ENCODE measurements around the gene ZNF385B.

Gene ZNF385B

DNA sequence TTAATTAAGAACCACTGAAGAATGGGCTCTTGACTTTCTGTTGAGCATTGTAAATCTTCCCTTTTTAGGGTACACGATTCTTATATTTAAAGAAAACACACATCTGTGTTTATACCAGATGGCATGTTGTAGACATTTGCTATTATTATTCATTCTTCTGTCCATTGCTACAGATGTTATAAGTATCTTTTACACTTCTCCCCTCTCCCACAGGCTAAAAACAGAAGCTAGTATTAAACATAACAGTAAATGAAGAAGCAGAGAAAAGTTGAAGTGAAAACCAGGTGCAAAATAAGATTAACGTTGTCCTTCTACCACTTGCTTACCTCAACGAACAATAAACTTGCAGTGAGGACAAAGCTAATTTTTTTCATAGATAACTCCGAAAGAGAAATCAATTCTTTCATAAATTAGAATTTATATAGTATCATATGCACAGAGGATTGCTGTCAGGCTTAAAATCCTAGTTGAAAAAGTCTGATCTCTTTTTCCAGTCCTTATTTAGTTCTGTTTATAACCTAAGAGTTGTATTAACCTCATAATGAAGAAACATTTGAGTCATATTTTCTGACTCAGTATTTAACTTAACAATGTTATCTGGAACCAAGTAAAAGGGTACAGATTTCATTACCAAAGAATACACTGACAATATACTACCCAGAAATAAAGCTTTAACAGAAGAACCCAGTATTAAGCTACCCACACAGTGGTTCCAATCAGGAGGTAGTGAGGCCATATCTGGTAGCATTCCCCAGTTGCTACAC lies 16.4 kb upstream of the ZNF385B start:
- Mint-ChIP-seq H3K36me3 (ENCODE audit: insufficient read depth) (no peaks in the 10 kb centered on the region), H3K27ac (ENCODE audit: low read depth) (no peak overlapping the region), H3K27me3 (peaks cover 29% of the 10 kb centered on the region), H3K4me3 (no peak overlapping the region), H3K4me1 (no peaks in the 10 kb centered on the region), H3K9me3 (no peaks in the 10 kb centered on the region)
- no peak for ATAC-seq (replicated peaks; ENCODE audit: extremely low read depth, poor library complexity, severe bottlenecking)
- no peak for DNase-seq (ENCODE audit: low spot score in 2 of 2)

DNA sequence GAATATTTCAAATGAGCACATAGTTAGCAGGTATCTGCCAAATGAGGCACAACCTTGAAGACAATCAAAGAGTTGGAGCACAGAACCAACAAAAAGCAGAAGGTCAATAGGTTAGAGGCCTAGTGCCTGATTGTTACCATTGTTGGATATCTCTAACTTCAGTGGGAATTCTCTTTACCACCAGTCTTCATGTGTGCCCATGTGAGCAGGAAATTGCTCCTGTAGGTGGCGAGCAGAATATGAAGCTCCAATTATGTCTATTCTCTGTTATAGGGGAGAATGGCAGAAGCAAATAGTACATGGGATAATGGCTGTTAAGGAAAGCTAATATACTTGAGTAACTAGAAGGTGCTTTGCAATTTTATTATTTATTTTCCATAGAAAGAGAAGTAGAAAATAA lies 14.9 kb upstream of the ZNF385B start:
- H3K36me3 Mint-ChIP-seq (ENCODE audit: insufficient read depth): no peaks in the 10 kb centered on the region
- peaks cover 28% of the 10 kb centered on the region for H3K27me3 Mint-ChIP-seq
- no peak overlapping the region for H3K4me3 Mint-ChIP-seq
- DNase-seq (ENCODE audit: low spot score in 2 of 2) (no peak), ATAC-seq (replicated peaks; ENCODE audit: extremely low read depth, poor library complexity, severe bottlenecking) (no peak)
- H3K4me1 Mint-ChIP-seq: no peaks in the 10 kb centered on the region
- H3K27ac Mint-ChIP-seq (ENCODE audit: low read depth): no peak overlapping the region
- H3K9me3 Mint-ChIP-seq: no peaks in the 10 kb centered on the region

DNA sequence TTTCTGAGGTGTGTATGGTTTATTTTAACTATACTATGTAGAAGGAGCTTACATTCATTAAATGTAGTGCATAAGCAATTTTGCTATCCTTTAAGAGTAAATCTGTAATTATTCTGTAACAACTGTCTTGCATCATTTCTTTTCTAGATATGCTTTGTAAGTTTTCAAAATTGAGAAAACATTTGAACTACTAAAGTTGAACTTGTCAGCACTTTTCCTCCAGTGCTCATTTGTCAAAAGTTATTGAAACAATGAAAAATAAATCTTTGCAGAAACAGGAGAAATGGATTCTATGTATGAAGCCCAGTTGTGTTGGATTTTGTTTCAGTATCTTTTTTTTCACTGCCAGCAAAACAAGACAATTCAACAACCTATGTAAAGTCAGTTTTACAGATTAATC lies 14.5 kb upstream of the ZNF385B start:
- ATAC-seq (replicated peaks; ENCODE audit: extremely low read depth, poor library complexity, severe bottlenecking): no peak
- no peaks in the 10 kb centered on the region for H3K4me1 Mint-ChIP-seq
- no peaks in the 10 kb centered on the region for H3K36me3 Mint-ChIP-seq (ENCODE audit: insufficient read depth)
- H3K27me3 Mint-ChIP-seq: peaks cover 26% of the 10 kb centered on the region
- no peak overlapping the region for H3K27ac Mint-ChIP-seq (ENCODE audit: low read depth)
- no peaks in the 10 kb centered on the region for H3K9me3 Mint-ChIP-seq
- DNase-seq (ENCODE audit: low spot score in 2 of 2): no peak
- no peak overlapping the region for H3K4me3 Mint-ChIP-seq

DNA sequence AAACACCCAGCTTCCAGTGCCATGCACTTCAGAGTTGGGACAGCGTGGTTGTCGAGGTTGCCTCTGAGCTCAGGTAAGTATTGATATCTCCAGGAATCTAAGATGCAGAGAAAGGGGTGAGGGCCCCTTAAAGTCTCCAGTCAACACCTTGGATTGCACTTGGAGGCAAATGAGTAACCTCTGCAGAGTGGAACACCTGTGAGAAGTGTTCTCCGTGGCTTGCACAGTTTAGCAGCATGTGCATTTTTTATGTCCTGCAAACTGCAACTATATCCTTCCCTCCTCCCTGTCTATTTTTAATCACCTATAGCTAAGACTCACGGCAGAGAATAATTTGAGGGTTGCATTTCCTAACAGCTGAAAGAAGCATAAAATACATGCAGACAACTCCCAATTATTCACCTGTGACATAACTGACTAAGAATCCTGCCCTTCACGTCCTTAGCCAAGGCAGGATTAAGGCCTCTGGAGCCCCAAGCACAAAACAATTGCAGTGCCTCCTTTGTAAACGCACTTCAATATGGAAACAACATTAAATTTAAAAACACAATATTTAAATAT lies 1.6 kb upstream of the ZNF385B start:
- Mint-ChIP-seq H3K27me3 (peaks cover 70% of the 10 kb centered on the region), H3K4me3 (no peak overlapping the region), H3K9me3 (no peaks in the 10 kb centered on the region), H3K27ac (ENCODE audit: low read depth) (no peak overlapping the region), H3K4me1 (no peaks in the 10 kb centered on the region), H3K36me3 (ENCODE audit: insufficient read depth) (peaks cover 3% of the 10 kb centered on the region)
- ATAC-seq (replicated peaks; ENCODE audit: extremely low read depth, poor library complexity, severe bottlenecking): no peak
- no peak for DNase-seq (ENCODE audit: low spot score in 2 of 2)

DNA sequence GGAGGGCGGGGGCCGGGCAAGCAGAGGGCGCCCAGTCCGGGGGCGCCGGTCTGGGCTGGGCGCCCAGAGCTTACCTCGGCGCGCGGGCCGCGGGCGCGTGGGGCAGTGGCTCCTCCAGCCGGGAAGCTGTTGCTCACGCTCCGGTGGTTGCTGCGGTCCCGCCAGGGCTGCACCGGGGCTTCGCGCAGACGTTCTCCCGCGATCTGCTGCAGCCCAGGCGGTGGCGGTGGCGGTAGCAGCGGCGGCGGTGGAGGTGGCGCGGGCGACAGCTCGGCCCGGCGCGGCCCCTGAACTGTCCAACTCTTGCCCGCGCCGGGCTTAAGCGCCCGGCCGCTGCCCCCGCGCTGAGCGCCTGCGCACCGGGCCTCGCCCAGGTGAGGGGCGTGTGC lies 391 bp downstream of the ZNF385B start:
- H3K36me3 Mint-ChIP-seq (ENCODE audit: insufficient read depth): peaks cover 3% of the 10 kb centered on the region
- no peaks in the 10 kb centered on the region for H3K4me1 Mint-ChIP-seq
- peaks cover 85% of the 10 kb centered on the region for H3K27me3 Mint-ChIP-seq
- H3K9me3 Mint-ChIP-seq: no peaks in the 10 kb centered on the region
- H3K27ac Mint-ChIP-seq (ENCODE audit: low read depth): no peak overlapping the region
- ATAC-seq (replicated peaks; ENCODE audit: extremely low read depth, poor library complexity, severe bottlenecking): no peak
- no peak overlapping the region for H3K4me3 Mint-ChIP-seq
- DNase-seq (ENCODE audit: low spot score in 2 of 2): no peak

DNA sequence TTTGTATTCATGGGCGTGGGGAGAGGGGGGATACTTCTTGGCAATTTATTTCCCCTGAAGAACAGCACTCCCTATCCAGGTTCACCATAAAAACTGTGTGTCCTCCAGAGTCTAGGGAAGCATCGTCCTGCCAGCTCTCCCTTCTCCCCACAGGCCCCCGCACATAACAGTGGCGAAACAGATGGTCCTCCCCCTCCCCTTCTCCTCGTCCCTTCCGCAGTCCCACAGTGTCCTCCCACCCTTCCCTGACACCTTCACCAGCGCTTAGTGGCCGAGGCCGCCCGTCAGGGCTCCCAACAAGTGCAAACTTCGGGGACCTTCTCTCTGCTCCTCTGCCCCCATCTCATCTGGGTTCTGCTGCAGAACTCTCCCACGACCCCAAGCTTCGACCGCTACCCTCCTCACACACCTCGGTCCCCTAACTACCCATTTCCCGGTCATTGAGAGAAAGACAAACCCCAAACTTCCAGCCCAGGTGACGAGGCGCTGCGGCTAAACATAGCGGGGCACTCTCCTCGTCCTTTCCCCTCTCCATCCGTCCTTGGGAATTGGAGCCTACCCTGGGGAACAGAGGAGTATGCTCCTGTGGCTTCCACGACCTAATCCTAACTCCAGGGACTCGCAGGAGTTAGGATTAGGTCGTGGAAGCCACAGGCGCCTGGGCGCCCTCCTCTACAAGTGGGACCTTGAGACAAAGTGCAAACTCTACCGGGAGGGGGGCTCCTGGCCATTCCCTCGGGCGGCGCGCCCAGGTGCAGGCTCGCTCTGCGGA lies 971 bp downstream of the ZNF385B start:
- H3K27ac Mint-ChIP-seq (ENCODE audit: low read depth): no peak overlapping the region
- no peaks in the 10 kb centered on the region for H3K4me1 Mint-ChIP-seq
- DNase-seq (ENCODE audit: low spot score in 2 of 2) (no peak), ATAC-seq (replicated peaks; ENCODE audit: extremely low read depth, poor library complexity, severe bottlenecking) (no peak)
- peaks cover 82% of the 10 kb centered on the region for H3K27me3 Mint-ChIP-seq
- H3K9me3 Mint-ChIP-seq: no peaks in the 10 kb centered on the region
- H3K36me3 Mint-ChIP-seq (ENCODE audit: insufficient read depth): peaks cover 3% of the 10 kb centered on the region
- no peak overlapping the region for H3K4me3 Mint-ChIP-seq

DNA sequence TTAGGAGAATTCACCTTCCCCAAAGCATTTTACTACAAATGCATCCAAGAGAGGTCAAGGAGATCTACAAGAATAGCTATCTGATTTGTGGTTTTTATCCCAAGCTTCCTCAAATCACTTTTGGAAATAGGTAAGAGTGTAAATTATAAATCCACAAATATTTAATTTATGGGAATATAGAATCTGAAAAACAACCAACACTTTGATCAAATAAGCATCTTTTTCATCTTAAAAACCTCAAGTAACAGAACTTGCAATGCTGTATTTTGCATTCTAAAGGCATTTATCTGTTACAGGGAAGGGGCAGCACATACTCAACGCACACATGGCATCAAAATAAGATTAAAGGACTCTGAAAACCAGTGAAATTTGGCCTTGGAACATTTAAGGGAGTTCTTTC lies 1.9 kb downstream of the ZNF385B start:
- Mint-ChIP-seq H3K4me3 (no peak overlapping the region), H3K27ac (ENCODE audit: low read depth) (no peak overlapping the region), H3K4me1 (no peaks in the 10 kb centered on the region), H3K9me3 (no peaks in the 10 kb centered on the region), H3K27me3 (peaks cover 74% of the 10 kb centered on the region), H3K36me3 (ENCODE audit: insufficient read depth) (peaks cover 2% of the 10 kb centered on the region)
- DNase-seq (ENCODE audit: low spot score in 2 of 2): no peak
- no peak for ATAC-seq (replicated peaks; ENCODE audit: extremely low read depth, poor library complexity, severe bottlenecking)

DNA sequence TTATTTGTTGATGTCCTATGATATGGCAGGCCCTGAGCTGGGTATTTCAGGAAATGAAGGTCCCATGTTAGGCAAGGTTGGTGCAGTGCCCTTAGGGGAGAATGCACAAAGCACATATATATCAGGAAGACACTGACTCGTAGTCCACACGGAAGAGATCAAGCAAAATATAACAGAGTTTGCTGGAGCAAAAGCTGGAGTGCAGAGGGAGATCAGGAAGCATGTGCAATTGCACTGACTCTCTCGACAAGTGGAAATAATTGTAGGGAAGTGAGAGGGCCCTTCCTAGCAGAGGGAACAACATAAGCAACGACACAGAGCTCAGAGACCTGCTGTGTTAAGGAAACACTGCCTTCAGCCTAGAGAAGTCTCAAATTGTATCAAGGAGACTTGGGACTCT lies 4.2 kb downstream of the ZNF385B start:
- Mint-ChIP-seq H3K9me3 (no peaks in the 10 kb centered on the region), H3K27me3 (peaks cover 56% of the 10 kb centered on the region), H3K4me3 (no peak overlapping the region), H3K27ac (ENCODE audit: low read depth) (no peak overlapping the region), H3K36me3 (ENCODE audit: insufficient read depth) (no peaks in the 10 kb centered on the region), H3K4me1 (no peaks in the 10 kb centered on the region)
- ATAC-seq (replicated peaks; ENCODE audit: extremely low read depth, poor library complexity, severe bottlenecking): no peak
- no peak for DNase-seq (ENCODE audit: low spot score in 2 of 2)

DNA sequence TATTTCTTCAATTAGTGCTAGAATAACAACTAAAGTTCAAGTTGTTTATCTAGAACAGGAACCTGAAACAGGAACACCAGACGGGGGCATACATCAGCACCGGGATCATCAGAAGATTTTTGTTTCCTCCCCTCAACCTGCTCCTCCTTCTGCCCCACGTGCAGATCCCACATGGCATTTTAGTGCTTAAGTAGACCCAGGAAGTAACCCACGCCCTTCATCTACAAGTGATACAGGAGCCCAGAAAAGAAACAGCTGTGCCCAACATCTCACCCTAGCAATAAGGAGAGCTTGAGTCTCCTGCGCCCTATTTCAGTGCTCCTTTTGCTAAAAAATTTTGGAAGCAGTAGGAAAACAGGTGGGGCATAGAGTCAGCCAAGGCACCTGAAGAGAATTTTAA lies 5.2 kb downstream of the ZNF385B start:
- Mint-ChIP-seq H3K27me3 (peaks cover 49% of the 10 kb centered on the region), H3K27ac (ENCODE audit: low read depth) (no peak overlapping the region), H3K36me3 (ENCODE audit: insufficient read depth) (no peaks in the 10 kb centered on the region), H3K9me3 (no peaks in the 10 kb centered on the region), H3K4me1 (no peaks in the 10 kb centered on the region), H3K4me3 (no peak overlapping the region)
- ATAC-seq (replicated peaks; ENCODE audit: extremely low read depth, poor library complexity, severe bottlenecking) (no peak), DNase-seq (ENCODE audit: low spot score in 2 of 2) (no peak)

DNA sequence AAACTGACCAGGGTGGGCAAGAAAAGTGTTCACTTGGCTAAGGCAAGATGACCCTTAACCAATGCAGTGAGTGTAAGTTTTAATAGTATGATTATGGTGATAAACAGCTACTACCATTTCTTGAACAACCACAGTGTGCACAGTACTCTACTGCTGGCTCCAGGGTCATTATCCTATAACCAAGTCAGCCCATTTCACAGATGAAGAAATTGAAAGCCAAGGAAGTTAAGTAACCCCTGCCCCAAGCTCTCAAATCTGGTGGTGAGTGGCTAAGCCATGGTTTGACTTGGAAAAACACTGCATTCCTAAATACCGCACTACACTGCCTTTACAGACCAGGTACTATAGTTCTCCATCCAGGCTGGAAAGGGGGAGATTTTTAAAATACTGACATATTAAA lies 5.7 kb downstream of the ZNF385B start:
- H3K9me3 Mint-ChIP-seq: no peaks in the 10 kb centered on the region
- no peaks in the 10 kb centered on the region for H3K4me1 Mint-ChIP-seq
- no peak overlapping the region for H3K27ac Mint-ChIP-seq (ENCODE audit: low read depth)
- ATAC-seq (replicated peaks; ENCODE audit: extremely low read depth, poor library complexity, severe bottlenecking): no peak
- H3K27me3 Mint-ChIP-seq: peaks cover 51% of the 10 kb centered on the region
- H3K36me3 Mint-ChIP-seq (ENCODE audit: insufficient read depth): no peaks in the 10 kb centered on the region
- DNase-seq (ENCODE audit: low spot score in 2 of 2): no peak
- no peak overlapping the region for H3K4me3 Mint-ChIP-seq

DNA sequence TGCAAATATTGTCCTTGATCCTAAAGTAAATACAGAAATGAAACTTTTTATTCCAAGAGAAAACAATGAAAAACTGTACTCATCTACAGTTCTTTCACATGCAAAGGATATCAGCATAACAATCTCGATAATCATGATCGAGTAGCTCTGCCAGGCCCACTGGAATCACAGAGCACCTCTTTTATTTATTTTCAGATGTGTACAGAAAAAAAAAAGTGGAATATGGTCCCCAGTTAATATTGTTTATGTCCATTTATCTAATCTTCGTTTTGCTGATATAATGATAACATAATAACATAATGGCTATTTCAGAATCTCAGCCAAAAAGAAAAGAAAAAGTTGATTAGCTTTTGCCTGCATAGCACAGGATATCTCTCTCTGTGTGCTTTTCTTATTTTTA lies 6.5 kb downstream of the ZNF385B start:
- Mint-ChIP-seq H3K36me3 (ENCODE audit: insufficient read depth) (no peaks in the 10 kb centered on the region), H3K27ac (ENCODE audit: low read depth) (no peak overlapping the region), H3K9me3 (no peaks in the 10 kb centered on the region), H3K4me3 (no peak overlapping the region), H3K4me1 (no peaks in the 10 kb centered on the region), H3K27me3 (peaks cover 48% of the 10 kb centered on the region)
- DNase-seq (ENCODE audit: low spot score in 2 of 2) (no peak), ATAC-seq (replicated peaks; ENCODE audit: extremely low read depth, poor library complexity, severe bottlenecking) (no peak)

DNA sequence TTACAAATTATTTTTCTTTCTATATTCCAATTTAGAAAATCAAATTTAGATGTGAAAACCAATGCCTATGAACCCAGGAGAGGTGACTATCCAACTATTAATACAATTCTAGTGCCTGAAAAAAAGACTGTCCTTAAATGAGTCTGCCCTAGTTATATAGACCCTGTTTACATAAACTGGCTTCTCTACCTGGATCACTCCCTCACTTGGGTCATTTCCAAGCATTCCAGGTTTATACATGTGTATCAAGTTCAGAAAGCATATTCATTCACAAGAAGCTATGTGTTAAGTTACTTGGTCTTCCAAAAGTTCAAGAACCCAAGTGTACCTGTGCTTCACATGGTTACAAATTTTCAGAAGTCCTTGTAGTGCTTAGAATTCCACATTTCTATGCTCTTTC lies 8.3 kb downstream of the ZNF385B start:
- Mint-ChIP-seq H3K4me1 (no peaks in the 10 kb centered on the region), H3K36me3 (ENCODE audit: insufficient read depth) (no peaks in the 10 kb centered on the region), H3K4me3 (no peak overlapping the region), H3K27me3 (peaks cover 34% of the 10 kb centered on the region), H3K9me3 (no peaks in the 10 kb centered on the region), H3K27ac (ENCODE audit: low read depth) (no peak overlapping the region)
- DNase-seq (ENCODE audit: low spot score in 2 of 2) (no peak), ATAC-seq (replicated peaks; ENCODE audit: extremely low read depth, poor library complexity, severe bottlenecking) (no peak)

DNA sequence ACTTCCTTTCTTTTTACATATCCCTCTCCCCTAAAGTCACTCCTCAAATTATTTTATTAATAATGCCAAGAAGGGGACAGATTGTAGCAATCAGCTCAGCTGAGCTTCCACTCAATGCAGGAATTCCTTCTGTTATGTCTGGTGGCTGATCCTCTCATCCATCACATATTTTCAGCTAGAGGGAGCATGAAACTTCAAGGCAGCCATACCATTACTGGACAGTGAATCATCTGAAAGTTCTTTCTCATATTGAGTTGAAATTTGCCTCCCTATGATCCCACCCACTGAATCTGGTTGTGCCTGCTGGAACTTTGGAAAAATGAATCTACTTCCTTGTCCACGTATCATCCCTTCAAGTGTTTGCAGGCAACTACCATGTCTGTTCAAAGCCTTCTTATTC lies 11.2 kb downstream of the ZNF385B start:
- DNase-seq (ENCODE audit: low spot score in 2 of 2): no peak
- no peaks in the 10 kb centered on the region for H3K36me3 Mint-ChIP-seq (ENCODE audit: insufficient read depth)
- no peaks in the 10 kb centered on the region for H3K9me3 Mint-ChIP-seq
- no peaks in the 10 kb centered on the region for H3K4me1 Mint-ChIP-seq
- no peak overlapping the region for H3K4me3 Mint-ChIP-seq
- ATAC-seq (replicated peaks; ENCODE audit: extremely low read depth, poor library complexity, severe bottlenecking): no peak
- H3K27ac Mint-ChIP-seq (ENCODE audit: low read depth): no peak overlapping the region
- H3K27me3 Mint-ChIP-seq: peaks cover 10% of the 10 kb centered on the region

Data from central memory CD8-positive, alpha-beta T cell (primary cell).